Hepatocyte (in vitro differentiated cells): Measurements from ENCODE around the gene TMEM109.

ENCODE experiments used
- EZH2 ChIP-seq: fragments of 200-600 bp; sonication (generic); IDR thresholded peaks from 2 replicates; pipeline ENCODE4 v1.6.1; 2016; ENCODE audit warnings: antibody characterized with exemption, mild to moderate bottlenecking, borderline replicate concordance
- EZH2phosphoT487 ChIP-seq: fragments of 200-600 bp; sonication (generic); IDR thresholded peaks from one replicate; pipeline ENCODE4 v1.6.1; 2018; ENCODE audit warnings: antibody characterized with exemption, mild to moderate bottlenecking, low read depth, moderate library complexity; ENCODE audit not compliant: unreplicated experiment, severe bottlenecking
- TF ChIP-seq, protein P1 (sequence below): fragments of 200-600 bp; sonication (generic); IDR thresholded peaks from 2 replicates; pipeline ENCODE4 v1.5.1; 2016; ENCODE audit warnings: antibody characterized with exemption, mild to moderate bottlenecking; ENCODE audit not compliant: poor library complexity

DNA sequence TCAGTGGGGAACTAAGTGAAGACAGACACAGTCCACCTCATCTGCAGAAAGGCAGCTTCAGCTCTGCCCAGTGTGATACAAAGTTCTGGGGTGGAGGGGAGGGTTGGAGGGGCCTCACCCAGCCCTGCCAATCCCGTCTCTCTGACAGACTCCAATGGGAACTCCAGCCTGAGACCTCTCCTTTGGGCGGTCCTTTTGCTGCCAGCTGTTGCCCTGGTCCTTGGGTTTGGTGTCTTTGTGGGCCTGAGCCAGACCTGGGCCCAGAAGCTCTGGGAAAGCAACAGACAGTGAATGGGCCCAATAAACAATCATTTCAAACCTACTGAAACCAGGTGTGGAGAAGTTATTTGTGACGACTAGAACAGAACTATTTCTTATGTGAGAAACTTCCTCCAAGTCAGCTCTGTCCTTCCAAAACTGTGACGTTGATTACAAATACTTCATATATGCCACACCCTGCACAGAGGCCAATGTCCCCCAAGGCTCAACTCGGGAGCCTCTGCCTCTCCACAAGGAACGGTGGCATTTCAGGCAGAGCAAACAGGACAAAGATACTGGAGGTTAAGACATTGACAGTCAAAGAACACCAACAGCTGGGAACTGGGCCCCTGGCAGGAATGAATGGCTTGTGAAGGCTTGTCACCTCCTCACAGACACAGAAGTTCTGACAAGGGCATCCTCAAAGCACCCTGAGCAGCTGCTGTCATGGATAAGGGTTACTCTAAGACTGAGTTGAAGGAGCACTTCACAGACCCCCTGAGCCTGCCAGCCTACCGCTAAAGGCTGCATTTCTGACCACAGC, 38.4 kb upstream of the TMEM109 start:
- TF ChIP-seq, protein P1, sequence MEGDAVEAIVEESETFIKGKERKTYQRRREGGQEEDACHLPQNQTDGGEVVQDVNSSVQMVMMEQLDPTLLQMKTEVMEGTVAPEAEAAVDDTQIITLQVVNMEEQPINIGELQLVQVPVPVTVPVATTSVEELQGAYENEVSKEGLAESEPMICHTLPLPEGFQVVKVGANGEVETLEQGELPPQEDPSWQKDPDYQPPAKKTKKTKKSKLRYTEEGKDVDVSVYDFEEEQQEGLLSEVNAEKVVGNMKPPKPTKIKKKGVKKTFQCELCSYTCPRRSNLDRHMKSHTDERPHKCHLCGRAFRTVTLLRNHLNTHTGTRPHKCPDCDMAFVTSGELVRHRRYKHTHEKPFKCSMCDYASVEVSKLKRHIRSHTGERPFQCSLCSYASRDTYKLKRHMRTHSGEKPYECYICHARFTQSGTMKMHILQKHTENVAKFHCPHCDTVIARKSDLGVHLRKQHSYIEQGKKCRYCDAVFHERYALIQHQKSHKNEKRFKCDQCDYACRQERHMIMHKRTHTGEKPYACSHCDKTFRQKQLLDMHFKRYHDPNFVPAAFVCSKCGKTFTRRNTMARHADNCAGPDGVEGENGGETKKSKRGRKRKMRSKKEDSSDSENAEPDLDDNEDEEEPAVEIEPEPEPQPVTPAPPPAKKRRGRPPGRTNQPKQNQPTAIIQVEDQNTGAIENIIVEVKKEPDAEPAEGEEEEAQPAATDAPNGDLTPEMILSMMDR, result no peak
- TF ChIP-seq EZH2phosphoT487 (no peak), EZH2 (no peak)
